GM19468 (cell line): ENCODE data around the gene ERICH6B.
"Not testable (repeated sequence)": the region's sequence is repeated elsewhere in the genome, so short reads cannot be mapped to it uniquely, and the experiment has no call there.

ENCODE experiments used
- ATAC-seq: cut with Tn5 transposase; IDR thresholded peaks from one replicate; pipeline ENCODE4 v1.9.1; 2021; ENCODE audit warnings: mild to moderate bottlenecking, moderate library complexity, moderate number of reproducible peaks; ENCODE audit not compliant: unreplicated experiment; ENCODE audit errors: extremely low read depth

Gene ERICH6B

GRCh38 chr13:45615501-45616101 lies at the start of gene ERICH6B:
TSS of gene ERICH6B (minus strand) at chr13:45615739. CDS start at chr13:45597005, 18,734 bp downstream.
- ATAC-seq: no peak

GRCh38 chr13:45662903-45663302 lies 47.4 kb upstream of the ERICH6B start:
- not testable (repeated sequence) for ATAC-seq

- no peak for ATAC-seq
Observed at GRCh38 chr13:45662162-45662561, 46.6 kb upstream of the ERICH6B start.

- ATAC-seq: not testable (repeated sequence)
Observed at GRCh38 chr13:45660458-45660857, 44.9 kb upstream of the ERICH6B start.

- ATAC-seq: no peak
Observed at GRCh38 chr13:45659536-45659935, 44.0 kb upstream of the ERICH6B start.

- no peak for ATAC-seq
Observed at GRCh38 chr13:45658586-45659235, 43.2 kb upstream of the ERICH6B start.

GRCh38 chr13:45654633-45655349 lies 39.3 kb upstream of the ERICH6B start:
- no peak for ATAC-seq

- ATAC-seq: not testable (repeated sequence)
Observed at GRCh38 chr13:45645263-45645662, 29.7 kb upstream of the ERICH6B start.

- not testable (repeated sequence) for ATAC-seq
Observed at GRCh38 chr13:45642159-45642558, 26.6 kb upstream of the ERICH6B start.

GRCh38 chr13:45635291-45635690 lies 19.8 kb upstream of the ERICH6B start:
- not testable (repeated sequence) for ATAC-seq

GRCh38 chr13:45630791-45631190 lies 15.3 kb upstream of the ERICH6B start:
- no peak for ATAC-seq

- no peak for ATAC-seq
Observed at GRCh38 chr13:45629940-45630339, 14.4 kb upstream of the ERICH6B start.

- no peak for ATAC-seq
Observed at GRCh38 chr13:45628094-45628493, 12.6 kb upstream of the ERICH6B start.

- no peak for ATAC-seq
Observed at GRCh38 chr13:45627656-45628055, 12.1 kb upstream of the ERICH6B start.

- ATAC-seq: no peak
Observed at GRCh38 chr13:45626731-45627374, 11.3 kb upstream of the ERICH6B start.

GRCh38 chr13:45623516-45624090 lies 8.1 kb upstream of the ERICH6B start:
- no peak for ATAC-seq

GRCh38 chr13:45621950-45622349 lies 6.4 kb upstream of the ERICH6B start:
- no peak for ATAC-seq

GRCh38 chr13:45607931-45608330 lies 7.6 kb downstream of the ERICH6B start:
- no peak for ATAC-seq

- ATAC-seq: no peak
Observed at GRCh38 chr13:45604892-45605291, 10.6 kb downstream of the ERICH6B start.

GRCh38 chr13:45603338-45603737 lies 12.2 kb downstream of the ERICH6B start:
- ATAC-seq: no peak
